Measurements from ENCODE around the gene RRP7A. TPM values are rescaled to one million over a fixed set of nuclear protein-coding genes. Genes with fewer than 3 reads are reported as not detected.
"Not testable (repeated sequence)": the region's sequence is repeated elsewhere in the genome, so short reads cannot be mapped to it uniquely, and the experiment has no call there.

RRP7A gene
- total RNA-seq, 2 experiments from 2014 or later = 53.1 to 57.5 TPM

GRCh38 chr22:42529435-42529834 lies 9.8 kb upstream of the RRP7A start:
- POLR2A ChIA-PET; DNase-seq; H3K36me3 Mint-ChIP-seq (ENCODE audit: low read depth); H3K4me3 Mint-ChIP-seq; CTCF ChIA-PET; H3K27ac Mint-ChIP-seq; H3K9me3 Mint-ChIP-seq; H3K27me3 Mint-ChIP-seq: not testable (repeated sequence)
- H3K4me1 Mint-ChIP-seq = peaks cover 21% of the 10 kb centered on the region

GRCh38 chr22:42528591-42529307 lies 9.2 kb upstream of the RRP7A start:
- no peaks in the 10 kb centered on the region for H3K9me3 Mint-ChIP-seq
- peaks cover 18% of the 10 kb centered on the region for H3K4me1 Mint-ChIP-seq
- H3K36me3 Mint-ChIP-seq (ENCODE audit: low read depth) = no peaks in the 10 kb centered on the region
- CTCF ChIA-PET = no interaction called here
- H3K4me3 Mint-ChIP-seq = no peak overlapping the region
- peaks cover 4% of the 10 kb centered on the region for H3K27me3 Mint-ChIP-seq
- H3K27ac Mint-ChIP-seq = no peak overlapping the region
- DNase-seq = no peak
- POLR2A ChIA-PET = no interaction called here

- Mint-ChIP-seq H3K4me1 (peaks cover 13% of the 10 kb centered on the region), H3K27me3 (peaks cover 4% of the 10 kb centered on the region), H3K9me3 (no peaks in the 10 kb centered on the region), H3K4me3 (no peak overlapping the region), H3K27ac (no peak overlapping the region), H3K36me3 (ENCODE audit: low read depth) (peaks cover 5% of the 10 kb centered on the region)
- POLR2A ChIA-PET = no interaction called here
- no peak for DNase-seq
- CTCF ChIA-PET = interaction anchor here (0.7 kb wide), 1 partner anchor 10 kb away, joined by 3 read pairs; no protein-coding TSS in a partner anchor
Measured at GRCh38 chr22:42522546-42522945, 3.0 kb upstream of the RRP7A start.

GRCh38 chr22:42521228-42521546 lies 1.6 kb upstream of the RRP7A start:
- ChIA-PET CTCF (interaction anchor here (1.6 kb wide), 1 partner anchor 12 kb away, joined by 4 read pairs; no protein-coding TSS in a partner anchor), POLR2A (no interaction called here)
- no peak for DNase-seq
- Mint-ChIP-seq H3K27me3 (peaks cover 2% of the 10 kb centered on the region), H3K36me3 (ENCODE audit: low read depth) (peaks cover 5% of the 10 kb centered on the region), H3K4me1 (peaks cover 13% of the 10 kb centered on the region), H3K4me3 (no peak overlapping the region), H3K9me3 (no peaks in the 10 kb centered on the region), H3K27ac (no peak overlapping the region)

GRCh38 chr22:42518638-42519524 lies 715 bp downstream of the RRP7A start:
- CTCF ChIA-PET; H3K9me3 Mint-ChIP-seq; POLR2A ChIA-PET; H3K27me3 Mint-ChIP-seq; H3K36me3 Mint-ChIP-seq (ENCODE audit: low read depth): not testable (repeated sequence)
- peak overlapping the region; percentile 97 for H3K4me3 Mint-ChIP-seq
- DNase-seq = peak; percentile 18
- peak overlapping the region; percentile 96 for H3K27ac Mint-ChIP-seq
- H3K4me1 Mint-ChIP-seq = peaks cover 13% of the 10 kb centered on the region

GRCh38 chr22:42517103-42517502 lies 2.5 kb downstream of the RRP7A start:
- CTCF ChIA-PET = interaction anchor here (0.7 kb wide), 1 partner anchor 30 kb away, joined by 3 read pairs; no protein-coding TSS in a partner anchor
- DNase-seq, H3K27me3 Mint-ChIP-seq, H3K9me3 Mint-ChIP-seq, H3K27ac Mint-ChIP-seq, H3K4me3 Mint-ChIP-seq, POLR2A ChIA-PET: not testable (repeated sequence)
- peaks cover 13% of the 10 kb centered on the region for H3K4me1 Mint-ChIP-seq
- H3K36me3 Mint-ChIP-seq (ENCODE audit: low read depth) = peaks cover 12% of the 10 kb centered on the region

- Mint-ChIP-seq H3K36me3 (ENCODE audit: low read depth) (peaks cover 15% of the 10 kb centered on the region), H3K27me3 (no peaks in the 10 kb centered on the region), H3K4me1 (peaks cover 13% of the 10 kb centered on the region), H3K9me3 (no peaks in the 10 kb centered on the region), H3K27ac (peak overlapping the region; percentile 13), H3K4me3 (no peak overlapping the region)
- ChIA-PET CTCF (no interaction called here), POLR2A (no interaction called here)
- DNase-seq = no peak
Measured at GRCh38 chr22:42515896-42516295, 3.7 kb downstream of the RRP7A start.

GRCh38 chr22:42515304-42515703 lies 4.3 kb downstream of the RRP7A start:
- H3K4me3 Mint-ChIP-seq, H3K27me3 Mint-ChIP-seq, DNase-seq, POLR2A ChIA-PET, H3K27ac Mint-ChIP-seq, H3K9me3 Mint-ChIP-seq, CTCF ChIA-PET: not testable (repeated sequence)
- Mint-ChIP-seq H3K4me1 (peaks cover 13% of the 10 kb centered on the region), H3K36me3 (ENCODE audit: low read depth) (peaks cover 15% of the 10 kb centered on the region)

GRCh38 chr22:42514331-42514730 lies 5.3 kb downstream of the RRP7A start:
- H3K4me3 Mint-ChIP-seq, H3K4me1 Mint-ChIP-seq, H3K27ac Mint-ChIP-seq, H3K27me3 Mint-ChIP-seq, H3K9me3 Mint-ChIP-seq, CTCF ChIA-PET, POLR2A ChIA-PET, DNase-seq: not testable (repeated sequence)
- peaks cover 15% of the 10 kb centered on the region for H3K36me3 Mint-ChIP-seq (ENCODE audit: low read depth)

- not testable (repeated sequence) for H3K4me3 Mint-ChIP-seq, DNase-seq, H3K27ac Mint-ChIP-seq
Measured at GRCh38 chr22:42512273-42512990, 7.2 kb downstream of the RRP7A start.

GRCh38 chr22:42511401-42511891 lies 8.2 kb downstream of the RRP7A start:
- peaks cover 10% of the 10 kb centered on the region for H3K36me3 Mint-ChIP-seq (ENCODE audit: low read depth)
- no peak for DNase-seq
- no peak overlapping the region for H3K4me3 Mint-ChIP-seq
- CTCF ChIA-PET = interaction anchor here (0.6 to 0.7 kb wide), 2 partner anchors 12 to 179 kb away, joined by 3 read pairs; no protein-coding TSS in a partner anchor
- no peaks in the 10 kb centered on the region for H3K9me3 Mint-ChIP-seq
- POLR2A ChIA-PET = no interaction called here
- H3K27ac Mint-ChIP-seq = no peak overlapping the region
- no peaks in the 10 kb centered on the region for H3K27me3 Mint-ChIP-seq
- H3K4me1 Mint-ChIP-seq = no peaks in the 10 kb centered on the region

More at GRCh38 chr22:42512273-42512990, 7.2 kb downstream of the RRP7A start:
- CTCF ChIA-PET = interaction anchor here (0.6 to 0.9 kb wide), 2 partner anchors 10 to 34 kb away, joined by 3 to 4 read pairs; no protein-coding TSS in a partner anchor
- H3K9me3 Mint-ChIP-seq, H3K4me1 Mint-ChIP-seq, POLR2A ChIA-PET, H3K27me3 Mint-ChIP-seq: not testable (repeated sequence)
- H3K36me3 Mint-ChIP-seq (ENCODE audit: low read depth) = peaks cover 10% of the 10 kb centered on the region

GRCh38 chr22:42509548-42509947 lies 10.0 kb downstream of the RRP7A start:
- no peaks in the 10 kb centered on the region for H3K9me3 Mint-ChIP-seq
- ChIA-PET CTCF (interaction anchor here (0.7 kb wide), 1 partner anchor 447 kb away, joined by 3 read pairs; no protein-coding TSS in a partner anchor), POLR2A (interaction anchor here (0.7 kb wide), 1 partner anchor 66 kb away, joined by 3 read pairs; no protein-coding TSS in a partner anchor)
- H3K4me3 Mint-ChIP-seq = no peak overlapping the region
- peak overlapping the region; percentile 25 for H3K27ac Mint-ChIP-seq
- no peak for DNase-seq
- H3K4me1 Mint-ChIP-seq = no peaks in the 10 kb centered on the region
- H3K27me3 Mint-ChIP-seq = no peaks in the 10 kb centered on the region
- peaks cover 9% of the 10 kb centered on the region for H3K36me3 Mint-ChIP-seq (ENCODE audit: low read depth)

GRCh38 chr22:42508975-42509364 lies 10.6 kb downstream of the RRP7A start:
- POLR2A ChIA-PET; DNase-seq; H3K4me1 Mint-ChIP-seq; H3K4me3 Mint-ChIP-seq; H3K27ac Mint-ChIP-seq; H3K9me3 Mint-ChIP-seq; H3K36me3 Mint-ChIP-seq (ENCODE audit: low read depth); H3K27me3 Mint-ChIP-seq; CTCF ChIA-PET: not testable (repeated sequence)

All from activated CD4-positive, alpha-beta T cell treated with anti-CD3 and anti-CD28 coated beads, Interleukin-2, amount 10 ng/mL, durations not matched to agents 7 days and 5 days (primary cell).